Mammary epithelial cell (primary cell): ENCODE measurements around the gene LRRC2.

Experiments
- CTCF ChIP-seq, 2 donors: IDR thresholded peaks in 1 of 2; conservative IDR thresholded peaks in 1 of 2; 2 replicates each; pipeline ENCODE4 v1.5.1; 2011 to 2012; ENCODE audit warnings: inconsistent platforms in 2 of 2, low read length in 2 of 2, mild to moderate bottlenecking in 2 of 2, control low read depth in 1 of 2, low read depth in 1 of 2; ENCODE audit not compliant: insufficient read depth in 1 of 2; ENCODE audit errors: extremely low read depth in 1 of 2
- EZH2 ChIP-seq: IDR thresholded peaks from 2 replicates; pipeline ENCODE4 v1.6.1; 2012; ENCODE audit warnings: low read length, inconsistent platforms, borderline replicate concordance

- no peak for TF ChIP-seq CTCF (conservative IDR thresholded peaks at IDR 0.05 in 1 of 2, IDR thresholded peaks at IDR 0.05 in 1 of 2; ENCODE audit: extremely low read depth in 1 of 2, insufficient read depth in 1 of 2, low read depth in 1 of 2, low read length in 2 of 2)
- TF ChIP-seq EZH2 = no peak
Measured at GRCh38 chr3:46500656-46501635, 65.2 kb downstream of the LRRC2 start.
